Tibial artery (tissue), 4 donors: ENCODE results near the gene ULK4.
"Not testable (repeated sequence)": the region's sequence is repeated elsewhere in the genome, so short reads cannot be mapped to it uniquely, and the experiment has no call there.

Source experiments
- DNase-seq, 2 donors: peaks; one replicate each; pipeline ENCODE4 v3.0.0-alpha.2; 2019
- H3K27ac ChIP-seq, 2 donors: fragments of 200-600 bp; sonication (generic) in 1 of 2; 1 replicate in 1 of 2; 2 replicates in 1 of 2; pipeline ENCODE4 v1.5.1; 2018 to 2019; ENCODE audit warnings: mild to moderate bottlenecking in 1 of 2
- H3K27me3 ChIP-seq, 2 donors: fragments of 200-600 bp; sonication (generic) in 1 of 2; one replicate each; pipeline versions ENCODE4 v1.5.1 to v1.6.0; 2016 to 2019
- H3K36me3 ChIP-seq, 3 donors: fragments of 200-600 bp; sonication (generic) in 2 of 3; one replicate each; pipeline ENCODE4 v1.5.1; 2016 to 2019; ENCODE audit warnings: mild to moderate bottlenecking in 2 of 3
- H3K4me1 ChIP-seq, 4 donors: fragments of 200-600 bp; sonication (generic) in 2 of 4; 1 replicate in 3 of 4; 2 replicates in 1 of 4; pipeline ENCODE4 v1.5.1; 2016 to 2019
- H3K4me3 ChIP-seq, 2 donors: fragments of 200-600 bp; sonication (generic) in 1 of 2; 1 replicate in 1 of 2; 2 replicates in 1 of 2; pipeline ENCODE4 v1.5.1; 2018 to 2019; ENCODE audit warnings: mild to moderate bottlenecking in 2 of 2
- H3K9me3 ChIP-seq, 3 donors: fragments of 200-600 bp; sonication (generic) in 1 of 3; one replicate each; pipeline ENCODE4 v1.5.1; 2016 to 2019
- intact Hi-C: fragments of 100-400 bp; cut with DNase I; formaldehyde crosslinking; loops from one replicate; pipeline ENCODE4 v1.15.0; 2023; ENCODE audit warnings: low total_unique reads
- TF ChIP-seq, protein P1 (sequence below), 2 experiments: fragments of 200-600 bp in 1 of 2; fragments of 450-650 bp in 1 of 2; IDR thresholded peaks; one replicate each; pipeline ENCODE4 v1.5.1; 2017 to 2019; ENCODE audit warnings: antibody characterized with exemption in 2 of 2, mild to moderate bottlenecking in 1 of 2, moderate library complexity in 1 of 2

The ULK4 gene

DNA sequence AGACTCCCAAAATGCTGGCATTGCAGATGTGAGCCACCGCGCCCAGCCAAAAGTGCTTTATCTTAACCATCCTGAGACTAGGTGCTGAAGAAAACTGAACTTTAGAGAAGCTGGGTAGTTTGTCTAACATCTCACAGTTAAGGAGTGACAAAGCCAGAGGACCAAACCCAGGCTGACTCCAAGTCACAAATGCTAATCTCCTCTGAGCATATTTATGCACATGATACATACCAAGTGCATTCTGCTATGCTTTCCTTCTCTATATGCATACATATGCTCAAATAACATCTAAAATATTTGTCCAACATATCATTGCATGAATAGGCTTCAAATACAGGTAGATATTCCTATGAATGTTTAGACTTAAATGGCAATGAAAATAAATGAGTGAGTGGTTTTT is 505.7 kb downstream of the ULK4 start:
- TF ChIP-seq, protein P1, sequence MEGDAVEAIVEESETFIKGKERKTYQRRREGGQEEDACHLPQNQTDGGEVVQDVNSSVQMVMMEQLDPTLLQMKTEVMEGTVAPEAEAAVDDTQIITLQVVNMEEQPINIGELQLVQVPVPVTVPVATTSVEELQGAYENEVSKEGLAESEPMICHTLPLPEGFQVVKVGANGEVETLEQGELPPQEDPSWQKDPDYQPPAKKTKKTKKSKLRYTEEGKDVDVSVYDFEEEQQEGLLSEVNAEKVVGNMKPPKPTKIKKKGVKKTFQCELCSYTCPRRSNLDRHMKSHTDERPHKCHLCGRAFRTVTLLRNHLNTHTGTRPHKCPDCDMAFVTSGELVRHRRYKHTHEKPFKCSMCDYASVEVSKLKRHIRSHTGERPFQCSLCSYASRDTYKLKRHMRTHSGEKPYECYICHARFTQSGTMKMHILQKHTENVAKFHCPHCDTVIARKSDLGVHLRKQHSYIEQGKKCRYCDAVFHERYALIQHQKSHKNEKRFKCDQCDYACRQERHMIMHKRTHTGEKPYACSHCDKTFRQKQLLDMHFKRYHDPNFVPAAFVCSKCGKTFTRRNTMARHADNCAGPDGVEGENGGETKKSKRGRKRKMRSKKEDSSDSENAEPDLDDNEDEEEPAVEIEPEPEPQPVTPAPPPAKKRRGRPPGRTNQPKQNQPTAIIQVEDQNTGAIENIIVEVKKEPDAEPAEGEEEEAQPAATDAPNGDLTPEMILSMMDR (IDR thresholded peaks at IDR 0.05): no peak
- no peaks in the 10 kb centered on the region for H3K4me1 ChIP-seq
- no peak overlapping the region for H3K4me3 ChIP-seq
- no peaks in the 10 kb centered on the region for H3K36me3 ChIP-seq
- no peak overlapping the region for H3K27ac ChIP-seq
- DNase-seq: no peak
- H3K9me3 ChIP-seq: no peaks in the 10 kb centered on the region
- no peaks in the 10 kb centered on the region for H3K27me3 ChIP-seq
- intact Hi-C loops: no loop called here

DNA sequence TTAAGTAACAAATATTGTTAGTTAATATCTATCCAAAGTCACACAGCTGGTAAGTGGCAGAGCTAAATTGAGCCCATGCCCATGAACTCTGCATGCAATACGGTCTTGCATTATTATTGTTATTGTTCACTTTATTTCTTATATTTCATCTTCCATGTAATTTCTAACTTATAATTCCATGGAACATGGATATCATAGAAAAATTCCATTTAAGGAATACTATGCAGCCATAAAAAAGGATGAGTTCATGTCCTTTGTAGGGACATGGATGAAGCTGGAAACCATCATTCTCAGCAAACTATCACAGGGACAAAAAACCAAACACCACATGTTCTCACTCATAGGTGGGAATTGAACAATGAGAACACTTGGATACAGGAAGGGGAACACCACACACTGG is 508.3 kb downstream of the ULK4 start:
- H3K9me3 ChIP-seq, H3K27ac ChIP-seq, H3K27me3 ChIP-seq, DNase-seq, H3K4me1 ChIP-seq, intact Hi-C loops, H3K36me3 ChIP-seq, H3K4me3 ChIP-seq: not testable (repeated sequence)

- H3K9me3 ChIP-seq: no peaks in the 10 kb centered on the region
- H3K36me3 ChIP-seq: no peaks in the 10 kb centered on the region
- no peaks in the 10 kb centered on the region for H3K4me1 ChIP-seq
- DNase-seq: no peak
- TF ChIP-seq, protein P1 (IDR thresholded peaks at IDR 0.05): no peak
- no peaks in the 10 kb centered on the region for H3K27me3 ChIP-seq
- no peak overlapping the region for H3K27ac ChIP-seq
- intact Hi-C loops: no loop called here
- no peak overlapping the region for H3K4me3 ChIP-seq
Observed at GRCh38 chr3:41450416-41451231, 511.3 kb downstream of the ULK4 start.

DNA sequence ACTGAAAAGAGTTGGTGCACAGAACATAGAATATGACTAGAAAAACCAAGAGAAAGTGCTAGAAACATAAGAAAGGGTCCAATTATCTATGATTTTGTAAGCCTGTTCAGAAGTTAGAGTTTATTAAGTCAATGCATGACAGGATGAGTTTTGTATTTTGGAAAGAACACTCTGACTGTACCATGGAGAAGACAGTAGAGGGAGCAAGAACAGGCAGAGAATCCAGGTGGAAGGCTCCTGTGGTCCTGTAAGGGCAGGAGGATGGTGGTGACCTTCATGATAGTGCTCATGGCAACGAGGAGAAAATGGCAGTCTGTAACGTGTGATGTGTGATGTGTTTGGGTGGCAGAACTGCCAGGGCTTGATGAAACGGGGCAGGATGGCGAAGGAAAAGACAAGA is 513.5 kb downstream of the ULK4 start:
- Histone ChIP-seq H3K27ac (no peak overlapping the region), H3K4me3 (no peak overlapping the region), H3K9me3 (no peaks in the 10 kb centered on the region), H3K36me3 (no peaks in the 10 kb centered on the region), H3K4me1 (no peaks in the 10 kb centered on the region), H3K27me3 (no peaks in the 10 kb centered on the region)
- TF ChIP-seq, protein P1 (IDR thresholded peaks at IDR 0.05): no peak
- DNase-seq: no peak
- intact Hi-C loops: no loop called here

DNA sequence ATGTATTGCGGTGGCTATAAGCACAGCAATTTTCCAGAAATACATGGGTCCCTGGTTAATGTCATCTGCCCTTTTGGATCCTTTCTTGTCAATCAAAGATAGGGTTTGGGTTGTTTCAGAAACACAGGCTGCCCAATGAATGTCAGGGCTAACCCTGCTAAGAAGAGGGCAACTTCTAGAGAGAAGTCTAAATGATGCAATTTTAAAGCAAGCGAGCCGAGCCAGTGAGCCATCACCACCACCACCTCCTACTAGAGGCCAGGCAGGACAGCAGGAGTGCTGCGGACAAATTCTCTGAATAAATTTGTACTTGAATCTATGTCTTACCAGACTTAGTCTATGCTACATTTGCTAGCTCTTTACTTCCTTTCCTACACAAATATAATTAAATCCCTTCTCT is 514.2 kb downstream of the ULK4 start:
- intact Hi-C loops: no loop called here
- TF ChIP-seq, protein P1 (IDR thresholded peaks at IDR 0.05): no peak
- Histone ChIP-seq H3K4me3 (no peak overlapping the region), H3K4me1 (no peaks in the 10 kb centered on the region), H3K36me3 (no peaks in the 10 kb centered on the region), H3K9me3 (no peaks in the 10 kb centered on the region), H3K27ac (no peak overlapping the region), H3K27me3 (no peaks in the 10 kb centered on the region)
- DNase-seq: no peak

GRCh38 chr3:41446316-41446715 is 515.6 kb downstream of the ULK4 start:
- H3K27me3 ChIP-seq, H3K36me3 ChIP-seq, DNase-seq, H3K27ac ChIP-seq, intact Hi-C loops, H3K9me3 ChIP-seq, H3K4me1 ChIP-seq, H3K4me3 ChIP-seq: not testable (repeated sequence)

DNA sequence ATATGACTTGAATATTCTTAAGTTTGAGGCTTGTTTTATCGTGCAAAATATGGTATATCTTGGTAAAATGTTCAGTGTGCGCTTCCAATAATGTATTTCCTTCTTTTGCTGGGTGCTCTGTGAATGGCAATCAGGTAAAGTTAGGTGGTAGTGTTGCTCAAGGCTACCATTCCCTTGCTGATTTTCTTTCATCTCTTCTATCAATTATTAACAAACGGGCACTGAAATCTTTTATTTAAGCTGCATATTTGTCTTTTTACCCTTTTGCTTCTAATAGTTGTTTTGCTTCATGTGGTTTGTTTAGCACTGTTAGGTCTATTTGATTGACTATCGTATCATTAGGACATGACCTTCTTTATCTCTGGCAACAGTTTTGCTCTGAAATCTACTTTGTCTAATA is 520.3 kb downstream of the ULK4 start:
- Histone ChIP-seq H3K36me3 (no peaks in the 10 kb centered on the region), H3K27me3 (no peaks in the 10 kb centered on the region), H3K4me3 (no peak overlapping the region), H3K4me1 (no peaks in the 10 kb centered on the region), H3K27ac (no peak overlapping the region), H3K9me3 (peaks cover 0 to 10% (median 0%) of the 10 kb centered on the region in 3 donors)
- TF ChIP-seq, protein P1 (IDR thresholded peaks at IDR 0.05): no peak
- intact Hi-C loops: no loop called here
- DNase-seq: no peak
